Stomach smooth muscle (tissue), 2 donors: ENCODE data around the gene WSCD2.

Source experiments
- H3K27ac ChIP-seq: one replicate; pipeline ENCODE4 v1.7.0; 2013; ENCODE audit warnings: mild to moderate bottlenecking, low read length, inconsistent platforms
- H3K27me3 ChIP-seq, 2 donors: one replicate each; pipeline ENCODE4 v1.7.0; 2013; ENCODE audit warnings: low read length in 2 of 2; ENCODE audit not compliant: insufficient read depth in 2 of 2, control insufficient read depth in 1 of 2
- H3K36me3 ChIP-seq, 2 donors: one replicate each; pipeline ENCODE4 v1.7.0; 2013; ENCODE audit warnings: low read length in 2 of 2; ENCODE audit not compliant: control insufficient read depth in 2 of 2, insufficient read depth in 2 of 2
- H3K4me1 ChIP-seq: one replicate; pipeline ENCODE4 v1.7.0; 2013; ENCODE audit warnings: low read length; ENCODE audit not compliant: control insufficient read depth, insufficient read depth
- H3K4me3 ChIP-seq, 2 donors: one replicate each; pipeline ENCODE4 v1.7.0; 2013; ENCODE audit warnings: low read length in 2 of 2
- H3K9ac ChIP-seq, 2 donors: one replicate each; pipeline ENCODE4 v1.7.0; 2013; ENCODE audit warnings: low read length in 2 of 2, mild to moderate bottlenecking in 1 of 2
- H3K9me3 ChIP-seq, 2 donors: one replicate each; pipeline ENCODE4 v1.7.0; 2013; ENCODE audit warnings: low read length in 2 of 2; ENCODE audit not compliant: control insufficient read depth in 2 of 2
- donor health status: healthy.
- donor health status: Pancreatic carcinoma.

The WSCD2 gene

GRCh38 chr12:108107293-108107692 lies 21.8 kb upstream of the WSCD2 start:
- H3K27me3 ChIP-seq = no peaks in the 10 kb centered on the region
- no peak overlapping the region for H3K4me3 ChIP-seq
- H3K4me1 ChIP-seq = peaks cover 15% of the 10 kb centered on the region
- H3K9ac ChIP-seq = no peak overlapping the region
- H3K36me3 ChIP-seq = no peaks in the 10 kb centered on the region
- H3K9me3 ChIP-seq = no peaks in the 10 kb centered on the region
- no peak overlapping the region for H3K27ac ChIP-seq

GRCh38 chr12:108109504-108109903 lies 19.6 kb upstream of the WSCD2 start:
- Histone ChIP-seq H3K27ac (no peak overlapping the region), H3K4me1 (peaks cover 37% of the 10 kb centered on the region)

GRCh38 chr12:108109954-108110353 lies 19.1 kb upstream of the WSCD2 start:
- Histone ChIP-seq H3K4me1 (peaks cover 40% of the 10 kb centered on the region), H3K27me3 (no peaks in the 10 kb centered on the region), H3K36me3 (no peaks in the 10 kb centered on the region), H3K27ac (no peak overlapping the region), H3K9ac (no peak overlapping the region), H3K4me3 (no peak overlapping the region), H3K9me3 (no peaks in the 10 kb centered on the region)

More at GRCh38 chr12:108109504-108109903, 19.6 kb upstream of the WSCD2 start:
- Histone ChIP-seq H3K4me3 (no peak overlapping the region), H3K36me3 (no peaks in the 10 kb centered on the region), H3K9me3 (no peaks in the 10 kb centered on the region), H3K9ac (no peak overlapping the region), H3K27me3 (no peaks in the 10 kb centered on the region)

- no peak overlapping the region for H3K27ac ChIP-seq
- no peaks in the 10 kb centered on the region for H3K9me3 ChIP-seq
- H3K27me3 ChIP-seq = no peaks in the 10 kb centered on the region
- no peaks in the 10 kb centered on the region for H3K36me3 ChIP-seq
- no peak overlapping the region for H3K4me3 ChIP-seq
- H3K4me1 ChIP-seq = peaks cover 47% of the 10 kb centered on the region
- H3K9ac ChIP-seq = no peak overlapping the region
These were observed 18.2 kb upstream of the WSCD2 start for GRCh38 chr12:108110844-108111243.

- peak overlapping the region; percentile 78 for H3K27ac ChIP-seq
- no peaks in the 10 kb centered on the region for H3K36me3 ChIP-seq
- no peaks in the 10 kb centered on the region for H3K9me3 ChIP-seq
- H3K4me3 ChIP-seq = peak overlapping the region in 1 of 2 donors; percentile 40
- H3K27me3 ChIP-seq = no peaks in the 10 kb centered on the region
- peak overlapping the region; percentile 13 to 22 for H3K9ac ChIP-seq
- H3K4me1 ChIP-seq = peaks cover 53% of the 10 kb centered on the region
These were observed 16.1 kb upstream of the WSCD2 start for GRCh38 chr12:108112832-108113556.

- H3K9me3 ChIP-seq = no peaks in the 10 kb centered on the region
- H3K27ac ChIP-seq = peak overlapping the region; percentile 7
- H3K4me3 ChIP-seq = no peak overlapping the region
- no peaks in the 10 kb centered on the region for H3K36me3 ChIP-seq
- H3K27me3 ChIP-seq = no peaks in the 10 kb centered on the region
- no peak overlapping the region for H3K9ac ChIP-seq
- peaks cover 60% of the 10 kb centered on the region for H3K4me1 ChIP-seq
These were observed 13.7 kb upstream of the WSCD2 start for GRCh38 chr12:108115123-108116121.

GRCh38 chr12:108116254-108116653 lies 12.8 kb upstream of the WSCD2 start:
- Histone ChIP-seq H3K27ac (peak overlapping the region; percentile 7), H3K4me3 (no peak overlapping the region)

GRCh38 chr12:108116699-108117098 lies 12.4 kb upstream of the WSCD2 start:
- Histone ChIP-seq H3K27me3 (no peaks in the 10 kb centered on the region), H3K4me3 (no peak overlapping the region), H3K36me3 (no peaks in the 10 kb centered on the region), H3K9ac (peak overlapping the region in 1 of 2 donors; percentile 13), H3K9me3 (no peaks in the 10 kb centered on the region), H3K27ac (peak overlapping the region; percentile 7), H3K4me1 (peaks cover 55% of the 10 kb centered on the region)

More at GRCh38 chr12:108116254-108116653, 12.8 kb upstream of the WSCD2 start:
- Histone ChIP-seq H3K9ac (peak overlapping the region in 1 of 2 donors; percentile 13), H3K4me1 (peaks cover 59% of the 10 kb centered on the region), H3K27me3 (no peaks in the 10 kb centered on the region), H3K36me3 (no peaks in the 10 kb centered on the region), H3K9me3 (no peaks in the 10 kb centered on the region)

GRCh38 chr12:108117163-108117849 lies 11.8 kb upstream of the WSCD2 start:
- H3K4me1 ChIP-seq = peaks cover 51% of the 10 kb centered on the region
- H3K9ac ChIP-seq = no peak overlapping the region
- no peaks in the 10 kb centered on the region for H3K36me3 ChIP-seq
- peak overlapping the region in 1 of 2 donors; percentile 29 for H3K4me3 ChIP-seq
- H3K9me3 ChIP-seq = no peaks in the 10 kb centered on the region
- no peaks in the 10 kb centered on the region for H3K27me3 ChIP-seq
- no peak overlapping the region for H3K27ac ChIP-seq

GRCh38 chr12:108117902-108118301 lies 11.2 kb upstream of the WSCD2 start:
- peaks cover 45% of the 10 kb centered on the region for H3K4me1 ChIP-seq
- H3K4me3 ChIP-seq = no peak overlapping the region
- H3K27me3 ChIP-seq = no peaks in the 10 kb centered on the region
- H3K9me3 ChIP-seq = peaks cover 3 to 4% of the 10 kb centered on the region in 2 donors
- H3K36me3 ChIP-seq = no peaks in the 10 kb centered on the region
- H3K27ac ChIP-seq = no peak overlapping the region
- no peak overlapping the region for H3K9ac ChIP-seq
